HUDEP-2 (cell line): Measurements from ENCODE around the gene GRM1.

ENCODE experiments used
- DNase-seq, 76 experiments: peaks; one replicate each; lab custom pipeline; 2025; ENCODE audit not compliant: unreplicated experiment in 76 of 76; lab: John Stamatoyannopoulos, UW

The GRM1 gene

GRCh38 chr6:146095481-146095880, 66.6 kb downstream of the GRM1 start:
- DNase-seq: peak in 3 of 76 experiments; percentile 17 to 43 (median 27)

- DNase-seq: no peak
These were observed 68.7 kb downstream of the GRM1 start for GRCh38 chr6:146097586-146097985.

- no peak for DNase-seq
These were observed 71.9 kb downstream of the GRM1 start for GRCh38 chr6:146100776-146101175.

GRCh38 chr6:146103416-146104072, 74.7 kb downstream of the GRM1 start:
- no peak for DNase-seq

- DNase-seq: no peak
These were observed 77.7 kb downstream of the GRM1 start for GRCh38 chr6:146106532-146106931.

- DNase-seq: no peak
These were observed 82.1 kb downstream of the GRM1 start for GRCh38 chr6:146110990-146111389.

GRCh38 chr6:146111881-146112450, 83.1 kb downstream of the GRM1 start:
- DNase-seq: peak in 6 of 76 experiments; percentile 8 to 30 (median 22)

GRCh38 chr6:146113084-146113623, 84.3 kb downstream of the GRM1 start:
- no peak for DNase-seq

- no peak for DNase-seq
These were observed 94.8 kb downstream of the GRM1 start for GRCh38 chr6:146123616-146124015.

GRCh38 chr6:146127447-146128215, 98.8 kb downstream of the GRM1 start:
- DNase-seq: no peak

- no peak for DNase-seq
These were observed 105.0 kb downstream of the GRM1 start for GRCh38 chr6:146133866-146134265.

GRCh38 chr6:146135167-146135566, 106.3 kb downstream of the GRM1 start:
- DNase-seq: no peak

GRCh38 chr6:146146836-146147235, 118.0 kb downstream of the GRM1 start:
- DNase-seq: no peak

- DNase-seq: no peak
These were observed 120.9 kb downstream of the GRM1 start for GRCh38 chr6:146149770-146150169.

GRCh38 chr6:146153040-146153758, 124.3 kb downstream of the GRM1 start:
- DNase-seq: no peak

- DNase-seq: no peak
These were observed 125.3 kb downstream of the GRM1 start for GRCh38 chr6:146154197-146154596.

GRCh38 chr6:146161664-146162063, 132.8 kb downstream of the GRM1 start:
- no peak for DNase-seq

GRCh38 chr6:146169872-146170271, 141.0 kb downstream of the GRM1 start:
- DNase-seq: no peak

- DNase-seq: no peak
These were observed 148.9 kb downstream of the GRM1 start for GRCh38 chr6:146177785-146178184.

- DNase-seq: no peak
These were observed 155.0 kb downstream of the GRM1 start for GRCh38 chr6:146183831-146184230.

GRCh38 chr6:146184701-146185100, 155.8 kb downstream of the GRM1 start:
- no peak for DNase-seq
